HepG2 (cell line): Measurements from ENCODE around the gene CD40. TPM values are rescaled to one million over a fixed set of nuclear protein-coding genes. Genes with fewer than 3 reads are reported as not detected.

Experiments used
- ATAC-seq: fragments of 200-7000 bp; cut with Tn5 transposase; 3 replicates; pipeline ENCODE4 v1.9.1; 2020; ENCODE audit warnings: mild to moderate bottlenecking, moderate library complexity
- BruUV-seq: library from RNA; stranded (reverse); fragments of 400-500 nt; replicated peaks from 2 replicates; lab custom pipeline; 2021; lab: Mats Ljungman, UMichigan
- CTCF ChIA-PET: fragments of 300-600 bp; formaldehyde crosslinking; extraction: SDS; loops from one replicate; lab custom pipeline; 2021; ENCODE audit warnings: low total read pairs, inconsistent platforms, low intra/inter-chr PET ratio; lab: Yijun Ruan, JAX
- POLR2A ChIA-PET: fragments of 350-600 bp; sonication (Branson Sonifier 250); formaldehyde crosslinking; loops from one replicate; lab custom pipeline; 2020; ENCODE audit warnings: antibody characterized with exemption, inconsistent platforms; lab: Yijun Ruan, JAX
- DNase-seq: peaks from one replicate; pipeline ENCODE4 v3.0.0-alpha.2; 2015; ENCODE audit warnings: low spot score
- FAIRE-seq: peaks from 3 replicates; lab custom pipeline; 2011; peaks lifted over from hg19 to GRCh38; lab: Jason Lieb, UNC
- H2AFZ ChIP-seq: one replicate; pipeline ENCODE4 v1.6.1; 2011; ENCODE audit warnings: low read length, inconsistent platforms
- H3K27ac ChIP-seq: fragments of 300-600 bp; 3 replicates; pipeline ENCODE4 v1.8.0; 2011; ENCODE audit warnings: mixed run types, mild to moderate bottlenecking, mixed read lengths, low read length, inconsistent platforms; ENCODE audit not compliant: insufficient read depth; ENCODE audit errors: extremely low read length
- H3K27me3 ChIP-seq, 2 experiments: fragments of 200-600 bp in 1 of 2; 2 replicates in 1 of 2; 3 replicates in 1 of 2; pipeline versions ENCODE4 v1.6.0 to v1.8.0; 2011; ENCODE audit warnings: low read length in 2 of 2, mild to moderate bottlenecking in 2 of 2, moderate library complexity in 2 of 2, inconsistent platforms in 1 of 2; ENCODE audit not compliant: insufficient read depth in 2 of 2, control insufficient read depth in 1 of 2
- H3K36me3 ChIP-seq, 2 experiments: fragments of 200-600 bp in 1 of 2; replicated peaks in 1 of 2; 2 replicates in 1 of 2; 3 replicates in 1 of 2; pipeline versions ENCODE4 v1.5.1 to v1.8.0; 2011; ENCODE audit warnings: low read length in 2 of 2, inconsistent platforms in 1 of 2; ENCODE audit not compliant: insufficient read depth in 2 of 2, control insufficient read depth in 1 of 2
- H3K4me1 ChIP-seq: 2 replicates; pipeline ENCODE4 v1.5.1; 2012; ENCODE audit warnings: low read length, inconsistent platforms; ENCODE audit not compliant: insufficient read depth
- H3K4me2 ChIP-seq: 2 replicates; pipeline ENCODE4 v1.6.0; 2011; ENCODE audit warnings: low read depth, low read length, inconsistent platforms
- H3K4me3 ChIP-seq, 3 experiments: fragments of 200-600 bp in 1 of 3; sonication (generic), shearing (Covaris generic) in 1 of 3; replicated peaks in 1 of 3; 2 replicates each; pipeline ENCODE4 v1.5.1; 2011 to 2016; ENCODE audit warnings: low read length in 3 of 3, inconsistent platforms in 2 of 3, low read depth in 2 of 3, mild to moderate bottlenecking in 2 of 3, control low read depth in 1 of 3, mixed read lengths in 1 of 3; ENCODE audit not compliant: insufficient read depth in 1 of 3
- H3K79me2 ChIP-seq: one replicate; pipeline ENCODE4 v1.6.1; 2011; ENCODE audit warnings: low read length, inconsistent platforms; ENCODE audit not compliant: insufficient read depth
- H3K9ac ChIP-seq: 2 replicates; pipeline ENCODE4 v1.6.0; 2011; ENCODE audit warnings: mild to moderate bottlenecking, low read depth, low read length, inconsistent platforms; ENCODE audit not compliant: insufficient read depth
- H3K9me3 ChIP-seq: 2 replicates; pipeline ENCODE4 v1.5.1; 2012; ENCODE audit warnings: mild to moderate bottlenecking, low read length
- H4K20me1 ChIP-seq: 2 replicates; pipeline ENCODE4 v1.6.0; 2011; ENCODE audit warnings: inconsistent platforms, mild to moderate bottlenecking, low read length, moderate library complexity; ENCODE audit not compliant: insufficient read depth
- AGO1 ChIP-seq: fragments of 200-400 bp; formaldehyde crosslinking; IDR thresholded peaks from 2 replicates; pipeline ENCODE4 v1.6.1; 2017; ENCODE audit warnings: mild to moderate bottlenecking, low read depth, low read length, moderate library complexity; ENCODE audit not compliant: poor library complexity, severe bottlenecking
- FOXO1 ChIP-seq: sonication (generic); formaldehyde crosslinking; IDR thresholded peaks from 2 replicates; pipeline ENCODE4 v1.4.0; 2020; ENCODE audit warnings: missing genetic modification reagents
- FOXO4 ChIP-seq: sonication (generic); formaldehyde crosslinking; conservative IDR thresholded peaks from 2 replicates; pipeline ENCODE4 v1.8.1; 2023; ENCODE audit warnings: missing genetic modification reagents
- MTA1 ChIP-seq: sonication (generic); formaldehyde crosslinking; IDR thresholded peaks from 2 replicates; pipeline ENCODE4 v1.4.0; 2020; ENCODE audit warnings: missing genetic modification reagents, mild to moderate bottlenecking, borderline replicate concordance
- ZNF225 ChIP-seq: sonication (generic); formaldehyde crosslinking; IDR thresholded peaks from 2 replicates; pipeline ENCODE4 v1.4.0; 2020; ENCODE audit warnings: mild to moderate bottlenecking, missing genetic modification reagents
- ZNF501 ChIP-seq: sonication (generic); formaldehyde crosslinking; IDR thresholded peaks from 2 replicates; pipeline ENCODE4 v1.5.1; 2020; ENCODE audit warnings: mild to moderate bottlenecking, moderate library complexity, missing genetic modification reagents
- ZNF768 ChIP-seq: sonication (generic); formaldehyde crosslinking; IDR thresholded peaks from 2 replicates; pipeline ENCODE4 v1.4.0; 2020; ENCODE audit warnings: missing genetic modification reagents
- WGBS: methylation state at CpG from one replicate; pipeline ENCODE4 v1.1.6; 2017; ENCODE audit warnings: low lambda C conversion rate; 5-methylcytosine and 5-hydroxymethylcytosine counted together
- in situ Hi-C: cut with HindIII; loops from 2 replicates; pipeline ENCODE4 v1.10.0; 2017; ENCODE audit warnings: low pct_unique_long_range_greater_than_20kb; ENCODE audit not compliant: extremely low pct_ligation_motif_present
- intact Hi-C: fragments of 100-400 bp; cut with micrococcal nuclease; formaldehyde crosslinking; loops from one replicate; pipeline ENCODE4 v1.10.0; 2022; ENCODE audit not compliant: unreplicated experiment
- polyA plus RNA-seq, 8 experiments: library from polyadenylated mRNA; depleted of rRNA in 3 of 8; stranded (reverse) in 7 of 8; unstranded in 1 of 8; fragments of >200 nt; fragmentation: Illumina TruSeq in 4 of 8; extraction: Trizol in 4 of 8; gene quantifications; 2 replicates each; pipeline versions ENCODE4 v1.2.1 to v1.2.3, GENCODE V29; 2011 to 2016; ENCODE audit warnings: low read depth in 4 of 8, missing spikeins in 1 of 8, mixed read lengths in 1 of 8; ENCODE audit not compliant: insufficient read depth in 1 of 8
- total RNA-seq, 5 experiments: library from RNA; depleted of rRNA; stranded (reverse); fragments of >200 nt; fragmentation: Illumina TruSeq; extraction: Trizol; gene quantifications; 2 replicates each; pipeline ENCODE4 v1.2.3, GENCODE V29; 2016; ENCODE audit warnings: low read depth in 1 of 5

The CD40 gene
- total and polyA plus RNA-seq, 2 of the 13 experiments (the other 11 are each of a cell fraction or from before 2014, with no cell fraction given), result 4.6 to 13.4 TPM

GRCh38 chr20:46176739-46177378 lies 58.7 kb downstream of the CD40 start:
- DNase-seq, result no peak
- H3K27me3 ChIP-seq, result peaks cover 17 to 80% of the 10 kb centered on the region in 2 experiments
- 20% methylated on average over 13 of the region's 13 CpGs for WGBS
- ChIA-PET POLR2A (no interaction called here), CTCF (interaction anchor here (2.6 kb wide), 1 partner anchor 45 kb away, joined by 19 read pairs; no protein-coding TSS in a partner anchor)
- TF ChIP-seq ZNF225 (0 out of 2 replicates have a peak, but pooled peaks have one; percentile 39), FOXO1 (CRISPR knock-in tag) (no peak), MTA1 (CRISPR knock-in tag) (no peak)
- H2AFZ ChIP-seq, result no peak overlapping the region
- no peak overlapping the region for H3K9ac ChIP-seq
- intact Hi-C loops, result loop anchor here (2.0 kb wide), 1 partner anchor 154 kb away; no protein-coding TSS in a partner anchor
- ATAC-seq, result no peak
- FAIRE-seq, result no peak
- in situ Hi-C loops, result loop anchor here (10.0 kb wide), 1 partner anchor 152 kb away; the partner anchor contains the start of gene SLC12A5
- H3K27ac ChIP-seq, result no peak overlapping the region
- no peak overlapping the region for H3K4me3 ChIP-seq
- no peaks in the 10 kb centered on the region for H3K4me1 ChIP-seq
- H4K20me1 ChIP-seq, result no peaks in the 10 kb centered on the region; the same call in 1 of the 2 replicates
- no peaks in the 10 kb centered on the region for H3K79me2 ChIP-seq
- no peaks in the 10 kb centered on the region for H3K36me3 ChIP-seq
- BruUV-seq, result no TSS peak
- no peaks in the 10 kb centered on the region for H3K9me3 ChIP-seq
- H3K4me2 ChIP-seq, result no peak overlapping the region

- no peak overlapping the region for H3K4me3 ChIP-seq
- intact Hi-C loops, result loop anchor here (2.0 kb wide), 1 partner anchor 155 kb away; no protein-coding TSS in a partner anchor
- no peaks in the 10 kb centered on the region for H3K79me2 ChIP-seq
- no peaks in the 10 kb centered on the region for H3K36me3 ChIP-seq
- 33% methylated on average over 13 of the region's 15 CpGs for WGBS
- POLR2A ChIA-PET, result no interaction called here
- ATAC-seq (no peak), FAIRE-seq (no peak), DNase-seq (no peak)
- no TSS peak for BruUV-seq
- no peaks in the 10 kb centered on the region for H3K9me3 ChIP-seq
- CTCF ChIA-PET, result no interaction called here
- no peak overlapping the region for H3K9ac ChIP-seq
- no peaks in the 10 kb centered on the region for H3K4me1 ChIP-seq
- no peak overlapping the region for H3K4me2 ChIP-seq
- in situ Hi-C loops, result loop anchor here (10.0 kb wide), 1 partner anchor 153 kb away; the partner anchor contains the start of gene SLC12A5
- no peak overlapping the region for H3K27ac ChIP-seq
- no peak overlapping the region for H2AFZ ChIP-seq
- H4K20me1 ChIP-seq, result no peaks in the 10 kb centered on the region; the same call in 1 of the 2 replicates
- TF ChIP-seq ZNF225 (peak; percentile 42; the same call in 1 of the 2 replicates), AGO1 (peak; percentile 46), FOXO4 (CRISPR knock-in tag) (no peak), ZNF768 (CRISPR knock-in tag) (peak; percentile 13; the same call in 1 of the 2 replicates), ZNF501 (CRISPR knock-in tag) (no peak)
- peaks cover 16 to 79% of the 10 kb centered on the region in 2 experiments for H3K27me3 ChIP-seq
These were observed 59.7 kb downstream of the CD40 start for GRCh38 chr20:46177768-46178167.
